ENCODE data around the gene AJAP1.

The AJAP1 gene

GRCh38 chr1:4726620-4727341 is 72.4 kb downstream of the AJAP1 start:
- Mint-ChIP-seq H3K4me3 (no peak overlapping the region), H3K9me3 (no peaks in the 10 kb centered on the region), H3K36me3 (ENCODE audit: insufficient read depth) (peaks cover 3% of the 10 kb centered on the region), H3K4me1 (no peaks in the 10 kb centered on the region), H3K27me3 (peaks cover 18% of the 10 kb centered on the region), H3K27ac (ENCODE audit: low read depth) (no peak overlapping the region)
- DNase-seq (ENCODE audit: low spot score in 2 of 2): no peak
- ATAC-seq (replicated peaks; ENCODE audit: extremely low read depth, poor library complexity, severe bottlenecking): no peak

- Mint-ChIP-seq H3K4me3 (no peak overlapping the region), H3K36me3 (ENCODE audit: insufficient read depth) (no peaks in the 10 kb centered on the region), H3K9me3 (no peaks in the 10 kb centered on the region)
Measured at GRCh38 chr1:4728319-4729089, 74.1 kb downstream of the AJAP1 start.

GRCh38 chr1:4729090-4729471 is 74.7 kb downstream of the AJAP1 start:
- Mint-ChIP-seq H3K27me3 (peaks cover under 1% of the 10 kb centered on the region), H3K9me3 (no peaks in the 10 kb centered on the region), H3K36me3 (ENCODE audit: insufficient read depth) (no peaks in the 10 kb centered on the region), H3K27ac (ENCODE audit: low read depth) (no peak overlapping the region), H3K4me1 (no peaks in the 10 kb centered on the region), H3K4me3 (no peak overlapping the region)
- ATAC-seq (replicated peaks; ENCODE audit: extremely low read depth, poor library complexity, severe bottlenecking) (no peak), DNase-seq (ENCODE audit: low spot score in 2 of 2) (no peak)

More at GRCh38 chr1:4728319-4729089, 74.1 kb downstream of the AJAP1 start:
- Mint-ChIP-seq H3K4me1 (no peaks in the 10 kb centered on the region), H3K27ac (ENCODE audit: low read depth) (no peak overlapping the region), H3K27me3 (peaks cover 6% of the 10 kb centered on the region)
- ATAC-seq (replicated peaks; ENCODE audit: extremely low read depth, poor library complexity, severe bottlenecking) (no peak), DNase-seq (ENCODE audit: low spot score in 2 of 2) (no peak)

- Mint-ChIP-seq H3K36me3 (ENCODE audit: insufficient read depth) (peaks cover 3% of the 10 kb centered on the region), H3K9me3 (no peaks in the 10 kb centered on the region), H3K4me1 (no peaks in the 10 kb centered on the region), H3K27me3 (peaks cover 11% of the 10 kb centered on the region), H3K27ac (ENCODE audit: low read depth) (no peak overlapping the region), H3K4me3 (no peak overlapping the region)
- DNase-seq (ENCODE audit: low spot score in 2 of 2): no peak
- no peak for ATAC-seq (replicated peaks; ENCODE audit: extremely low read depth, poor library complexity, severe bottlenecking)
Measured at GRCh38 chr1:4730078-4730477, 75.7 kb downstream of the AJAP1 start.

GRCh38 chr1:4733446-4734177 is 79.2 kb downstream of the AJAP1 start:
- no peak overlapping the region for H3K27ac Mint-ChIP-seq (ENCODE audit: low read depth)
- H3K4me3 Mint-ChIP-seq: no peak overlapping the region
- peaks cover 36% of the 10 kb centered on the region for H3K27me3 Mint-ChIP-seq

GRCh38 chr1:4734219-4734618 is 79.8 kb downstream of the AJAP1 start:
- peaks cover 3% of the 10 kb centered on the region for H3K36me3 Mint-ChIP-seq (ENCODE audit: insufficient read depth)

More at GRCh38 chr1:4733446-4734177, 79.2 kb downstream of the AJAP1 start:
- no peak for ATAC-seq (replicated peaks; ENCODE audit: extremely low read depth, poor library complexity, severe bottlenecking)
- no peak for DNase-seq (ENCODE audit: low spot score in 2 of 2)
- Mint-ChIP-seq H3K36me3 (ENCODE audit: insufficient read depth) (peaks cover 3% of the 10 kb centered on the region), H3K9me3 (no peaks in the 10 kb centered on the region), H3K4me1 (peaks cover 5% of the 10 kb centered on the region)

GRCh38 chr1:4734791-4735190 is 80.4 kb downstream of the AJAP1 start:
- Mint-ChIP-seq H3K27me3 (peaks cover 48% of the 10 kb centered on the region), H3K4me3 (no peak overlapping the region), H3K27ac (ENCODE audit: low read depth) (no peak overlapping the region)

More at GRCh38 chr1:4734219-4734618, 79.8 kb downstream of the AJAP1 start:
- no peak for DNase-seq (ENCODE audit: low spot score in 2 of 2)
- Mint-ChIP-seq H3K27me3 (peaks cover 42% of the 10 kb centered on the region), H3K4me3 (no peak overlapping the region), H3K9me3 (no peaks in the 10 kb centered on the region), H3K4me1 (peaks cover 5% of the 10 kb centered on the region), H3K27ac (ENCODE audit: low read depth) (no peak overlapping the region)
- ATAC-seq (replicated peaks; ENCODE audit: extremely low read depth, poor library complexity, severe bottlenecking): no peak

GRCh38 chr1:4736254-4736653 is 81.8 kb downstream of the AJAP1 start:
- DNase-seq (ENCODE audit: low spot score in 2 of 2): no peak

More at GRCh38 chr1:4734791-4735190, 80.4 kb downstream of the AJAP1 start:
- ATAC-seq (replicated peaks; ENCODE audit: extremely low read depth, poor library complexity, severe bottlenecking): no peak
- no peaks in the 10 kb centered on the region for H3K9me3 Mint-ChIP-seq
- peaks cover 5% of the 10 kb centered on the region for H3K4me1 Mint-ChIP-seq
- DNase-seq (ENCODE audit: low spot score in 2 of 2): no peak
- peaks cover 3% of the 10 kb centered on the region for H3K36me3 Mint-ChIP-seq (ENCODE audit: insufficient read depth)

GRCh38 chr1:4741876-4742423 is 87.5 kb downstream of the AJAP1 start:
- no peaks in the 10 kb centered on the region for H3K4me1 Mint-ChIP-seq
- no peaks in the 10 kb centered on the region for H3K9me3 Mint-ChIP-seq
- H3K27ac Mint-ChIP-seq (ENCODE audit: low read depth): no peak overlapping the region
- peaks cover 22% of the 10 kb centered on the region for H3K27me3 Mint-ChIP-seq
- H3K4me3 Mint-ChIP-seq: no peak overlapping the region
- no peaks in the 10 kb centered on the region for H3K36me3 Mint-ChIP-seq (ENCODE audit: insufficient read depth)
- ATAC-seq (replicated peaks; ENCODE audit: extremely low read depth, poor library complexity, severe bottlenecking) (no peak), DNase-seq (ENCODE audit: low spot score in 2 of 2) (no peak)

More at GRCh38 chr1:4736254-4736653, 81.8 kb downstream of the AJAP1 start:
- H3K9me3 Mint-ChIP-seq: no peaks in the 10 kb centered on the region
- peaks cover 5% of the 10 kb centered on the region for H3K4me1 Mint-ChIP-seq
- H3K36me3 Mint-ChIP-seq (ENCODE audit: insufficient read depth): peaks cover 3% of the 10 kb centered on the region
- H3K27ac Mint-ChIP-seq (ENCODE audit: low read depth): no peak overlapping the region
- H3K27me3 Mint-ChIP-seq: peaks cover 49% of the 10 kb centered on the region
- no peak for ATAC-seq (replicated peaks; ENCODE audit: extremely low read depth, poor library complexity, severe bottlenecking)
- H3K4me3 Mint-ChIP-seq: no peak overlapping the region

GRCh38 chr1:4743978-4744750 is 89.8 kb downstream of the AJAP1 start:
- Mint-ChIP-seq H3K9me3 (no peaks in the 10 kb centered on the region), H3K27ac (ENCODE audit: low read depth) (no peak overlapping the region), H3K4me1 (no peaks in the 10 kb centered on the region), H3K36me3 (ENCODE audit: insufficient read depth) (no peaks in the 10 kb centered on the region), H3K27me3 (peaks cover 17% of the 10 kb centered on the region), H3K4me3 (no peak overlapping the region)
- DNase-seq (ENCODE audit: low spot score in 2 of 2) (no peak), ATAC-seq (replicated peaks; ENCODE audit: extremely low read depth, poor library complexity, severe bottlenecking) (no peak)

- Mint-ChIP-seq H3K27me3 (peaks cover 10% of the 10 kb centered on the region), H3K9me3 (no peaks in the 10 kb centered on the region), H3K27ac (ENCODE audit: low read depth) (no peak overlapping the region), H3K4me1 (no peaks in the 10 kb centered on the region), H3K36me3 (ENCODE audit: insufficient read depth) (no peaks in the 10 kb centered on the region), H3K4me3 (no peak overlapping the region)
- DNase-seq (ENCODE audit: low spot score in 2 of 2) (no peak), ATAC-seq (replicated peaks; ENCODE audit: extremely low read depth, poor library complexity, severe bottlenecking) (no peak)
Measured at GRCh38 chr1:4745560-4745959, 91.2 kb downstream of the AJAP1 start.

- H3K9me3 Mint-ChIP-seq: no peaks in the 10 kb centered on the region
- no peaks in the 10 kb centered on the region for H3K36me3 Mint-ChIP-seq (ENCODE audit: insufficient read depth)
- H3K27ac Mint-ChIP-seq (ENCODE audit: low read depth): no peak overlapping the region
- no peak for ATAC-seq (replicated peaks; ENCODE audit: extremely low read depth, poor library complexity, severe bottlenecking)
- H3K4me3 Mint-ChIP-seq: no peak overlapping the region
- H3K4me1 Mint-ChIP-seq: no peaks in the 10 kb centered on the region
- H3K27me3 Mint-ChIP-seq: peaks cover 18% of the 10 kb centered on the region
- no peak for DNase-seq (ENCODE audit: low spot score in 2 of 2)
Measured at GRCh38 chr1:4749406-4749805, 95.0 kb downstream of the AJAP1 start.
